HFF-Myc (cell line): Measurements from ENCODE around the gene SLC38A5.

Experiments
- DNase-seq: peaks from one replicate; pipeline ENCODE4 v3.0.0-alpha.2; 2011; ENCODE audit warnings: low read depth; ENCODE audit errors: extremely low read depth
- H3K4me3 ChIP-seq: replicated peaks from 2 replicates; pipeline ENCODE4 v1.5.1; 2011; ENCODE audit warnings: low read depth, mild to moderate bottlenecking, control low read depth, low read length
- CTCF ChIP-seq: IDR thresholded peaks from 2 replicates; pipeline ENCODE4 v1.5.1; 2012; ENCODE audit warnings: mild to moderate bottlenecking, low read depth, low read length, control low read depth; ENCODE audit errors: missing control alignments

SLC38A5 gene

DNA sequence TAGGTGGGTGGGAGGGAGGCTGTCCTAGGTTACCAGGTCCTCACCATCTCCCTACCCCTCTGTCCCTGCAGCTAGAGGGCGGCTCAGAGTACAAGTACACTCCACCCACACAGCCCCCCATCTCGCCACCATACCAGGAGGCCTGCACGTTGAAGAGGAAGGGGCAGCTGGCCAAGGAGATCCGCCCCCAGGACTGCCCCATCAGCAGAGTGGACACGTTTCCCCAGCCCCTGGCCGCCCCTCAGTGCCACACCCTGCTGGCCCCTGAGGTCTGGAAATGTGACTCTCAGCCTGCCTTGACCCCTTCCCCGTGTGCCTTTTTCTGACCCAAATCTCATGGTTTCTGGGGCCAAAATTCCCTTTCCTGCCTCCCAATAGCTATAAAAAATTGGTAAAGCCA, 12.5 kb upstream of the SLC38A5 start:
- no peak overlapping the region for H3K4me3 ChIP-seq
- DNase-seq = no peak

DNA sequence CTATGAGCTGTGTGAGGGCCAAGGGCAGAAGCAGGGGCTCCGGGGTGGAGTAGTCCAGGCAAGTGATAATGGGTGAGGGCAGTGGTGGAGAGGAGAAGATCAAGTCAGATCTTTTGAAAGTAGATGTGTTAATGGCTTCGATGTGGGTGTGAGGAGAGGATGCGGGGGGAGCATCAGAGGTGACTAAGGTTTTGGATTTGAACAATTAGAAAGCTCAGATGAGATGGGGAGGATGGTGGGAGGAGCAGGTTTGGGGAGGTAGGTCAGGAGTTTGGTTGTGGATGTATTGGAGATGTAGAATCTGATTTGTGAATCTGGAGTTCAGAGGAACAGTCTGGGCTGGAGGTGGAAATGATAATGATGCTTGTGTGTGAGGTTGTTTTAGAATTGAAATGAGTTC, 10.5 kb upstream of the SLC38A5 start:
- no peak for DNase-seq
- H3K4me3 ChIP-seq = no peak overlapping the region
- TF ChIP-seq CTCF = no peak

More for the DNA sequence above, 12.5 kb upstream of the SLC38A5 start:
- no peak for TF ChIP-seq CTCF

- no peak overlapping the region for H3K4me3 ChIP-seq
- DNase-seq = no peak
- TF ChIP-seq CTCF = no peak
Observed at GRCh38 chrX:48480142-48480541, 10.1 kb upstream of the SLC38A5 start.

DNA sequence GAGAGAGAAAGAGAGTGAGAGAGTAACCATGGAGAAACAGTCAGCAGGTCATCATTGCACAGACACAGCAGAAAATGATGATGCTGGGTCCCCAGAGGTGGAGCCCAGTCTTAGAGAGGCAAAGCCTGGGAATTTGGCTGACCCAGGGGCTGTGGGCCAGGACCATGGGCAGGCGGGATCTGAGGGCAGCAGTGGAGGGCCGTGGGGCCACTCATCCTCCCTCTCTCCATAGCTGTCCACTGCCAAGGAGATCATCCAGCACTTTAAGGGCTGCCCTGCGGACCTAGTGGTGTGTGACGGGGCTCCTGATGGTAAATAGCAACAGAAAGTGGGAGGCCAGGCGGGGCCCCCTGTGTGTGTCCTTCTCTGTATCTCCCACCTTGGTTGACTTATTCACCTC, 8.7 kb upstream of the SLC38A5 start:
- H3K4me3 ChIP-seq = no peak overlapping the region
- no peak for TF ChIP-seq CTCF
- DNase-seq = no peak

DNA sequence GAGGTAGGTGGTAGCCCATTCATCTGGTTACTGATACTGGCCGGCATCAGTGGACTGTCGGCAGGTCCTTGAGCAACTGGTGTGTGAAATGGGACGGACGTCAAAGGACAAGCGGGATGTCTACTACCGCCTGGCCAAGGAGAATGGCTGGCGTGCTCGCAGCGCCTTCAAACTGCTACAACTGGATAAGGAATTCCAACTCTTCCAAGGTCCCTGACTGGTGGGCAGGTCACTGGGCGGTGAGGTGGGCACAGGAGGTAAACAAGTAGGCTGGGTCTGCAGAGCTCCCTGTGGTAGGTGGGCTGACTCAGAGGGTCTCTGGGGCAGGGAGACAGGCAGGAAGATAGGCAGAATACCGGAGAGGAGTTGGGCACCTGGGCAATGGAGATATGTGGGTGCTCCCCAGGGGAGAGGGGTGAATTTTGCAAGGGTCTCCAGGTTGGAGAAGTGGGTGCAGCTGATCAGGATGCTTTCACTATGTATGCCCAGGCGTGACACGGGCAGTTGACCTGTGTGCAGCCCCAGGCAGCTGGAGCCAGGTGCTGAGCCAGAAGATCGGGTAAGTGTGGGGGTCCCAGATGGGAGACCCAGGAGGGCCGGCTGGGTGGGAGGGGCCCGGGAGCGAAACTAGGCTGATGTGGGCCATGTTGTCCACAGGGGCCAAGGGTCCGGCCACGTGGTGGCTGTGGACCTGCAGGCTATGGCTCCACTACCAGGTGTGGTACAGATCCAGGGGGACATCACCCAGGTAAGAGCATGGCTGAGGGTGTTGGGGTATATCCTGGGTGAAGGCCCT, 8.1 kb upstream of the SLC38A5 start:
- no peak for TF ChIP-seq CTCF
- DNase-seq = no peak
- H3K4me3 ChIP-seq = peak overlapping the region; percentile 75

DNA sequence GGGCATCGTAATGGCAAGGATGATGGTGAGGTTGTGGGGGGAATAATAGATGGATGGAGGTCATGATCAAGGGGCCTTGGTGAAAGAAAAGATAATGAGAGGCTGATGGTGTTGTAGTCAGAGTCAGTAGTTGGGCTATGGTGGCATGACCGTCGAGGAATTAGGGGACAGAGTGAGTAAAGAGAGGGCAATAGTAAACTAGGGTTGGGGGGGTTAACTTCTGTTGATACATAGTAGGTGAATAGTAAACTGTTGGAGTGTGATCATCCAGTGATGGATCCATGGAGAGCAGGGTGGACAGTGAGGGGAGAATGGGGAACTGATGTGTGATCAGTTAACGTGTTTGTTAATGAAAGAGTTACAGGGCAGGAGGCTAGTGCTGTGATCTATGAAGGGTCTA, 6.9 kb upstream of the SLC38A5 start:
- H3K4me3 ChIP-seq = peak overlapping the region; percentile 75
- TF ChIP-seq CTCF = no peak
- DNase-seq = no peak
